HEK293 (cell line): Measurements from ENCODE around the gene TRPV5.
A peak's percentile ranks its signal among the peaks of the same experiment; 100 is the strongest.

Source experiments
- CTCF ChIA-PET: fragments of 350-600 bp; formaldehyde crosslinking; extraction: SDS; loops from one replicate; lab custom pipeline; 2021; ENCODE audit warnings: antibody characterized with exemption; lab: Yijun Ruan, JAX
- POLR2A ChIA-PET: fragments of 300-600 bp; formaldehyde crosslinking; extraction: SDS; loops from one replicate; lab custom pipeline; 2020; ENCODE audit warnings: antibody characterized with exemption, inconsistent platforms; lab: Yijun Ruan, JAX
- H3K27ac ChIP-seq: fragments of 200-500 bp; sonication (Bioruptor generic); 2 replicates; pipeline ENCODE4 v1.5.1; 2014; ENCODE audit warnings: low read depth, low read length, control low read depth, inconsistent platforms; ENCODE audit errors: extremely low read depth
- H3K36me3 ChIP-seq, 2 experiments: fragments of 200-500 bp in 1 of 2; sonication (Bioruptor generic) in 1 of 2; 1 replicate in 1 of 2; 2 replicates in 1 of 2; pipeline ENCODE4 v1.5.1; 2014 to 2017; ENCODE audit warnings: inconsistent platforms in 2 of 2, low read length in 2 of 2; ENCODE audit not compliant: control insufficient read depth in 2 of 2, insufficient read depth in 1 of 2
- H3K4me1 ChIP-seq: fragments of 200-500 bp; sonication (Bioruptor generic); 2 replicates; pipeline ENCODE4 v1.5.1; 2014; ENCODE audit warnings: mild to moderate bottlenecking, low read length, inconsistent platforms; ENCODE audit not compliant: control insufficient read depth, insufficient read depth
- H3K4me3 ChIP-seq: 2 replicates; pipeline ENCODE4 v1.5.1; 2011; ENCODE audit warnings: low read depth, mild to moderate bottlenecking, control low read depth, low read length, moderate library complexity
- H3K9me3 ChIP-seq: fragments of 200-500 bp; sonication (Bioruptor generic); 2 replicates; pipeline ENCODE4 v1.5.1; 2014; ENCODE audit warnings: low read depth, low read length, inconsistent platforms; ENCODE audit not compliant: control insufficient read depth, insufficient read depth
- GLI4 ChIP-seq: fragments of 450-650 bp; formaldehyde crosslinking; IDR thresholded peaks from 2 replicates; pipeline ENCODE4 v1.5.1; 2016; ENCODE audit warnings: missing biosample characterization, missing genetic modification characterization
- GLIS2 ChIP-seq: fragments of 450-650 bp; formaldehyde crosslinking; IDR thresholded peaks from 2 replicates; pipeline ENCODE4 v1.5.1; 2016; ENCODE audit warnings: missing biosample characterization, missing genetic modification characterization
- SP2 ChIP-seq: fragments of 450-650 bp; formaldehyde crosslinking; IDR thresholded peaks from 2 replicates; pipeline ENCODE4 v1.5.1; 2016; ENCODE audit warnings: missing biosample characterization, missing genetic modification characterization
- ZBTB20 ChIP-seq: fragments of 450-650 bp; formaldehyde crosslinking; IDR thresholded peaks from 2 replicates; pipeline ENCODE4 v1.5.1; 2016; ENCODE audit warnings: missing biosample characterization, missing genetic modification characterization
- ZBTB21 ChIP-seq: fragments of 450-650 bp; formaldehyde crosslinking; IDR thresholded peaks from 2 replicates; pipeline ENCODE4 v1.5.1; 2017; ENCODE audit warnings: missing biosample characterization, missing genetic modification characterization
- ZNF10 ChIP-seq: fragments of 450-650 bp; formaldehyde crosslinking; IDR thresholded peaks from 2 replicates; pipeline ENCODE4 v1.5.1; 2017; ENCODE audit warnings: missing biosample characterization, missing genetic modification characterization
- ZNF214 ChIP-seq: fragments of 450-650 bp; formaldehyde crosslinking; IDR thresholded peaks from 2 replicates; pipeline ENCODE4 v1.5.1; 2017; ENCODE audit warnings: missing biosample characterization, mild to moderate bottlenecking, missing genetic modification characterization, borderline replicate concordance
- ZNF324 ChIP-seq: fragments of 450-650 bp; formaldehyde crosslinking; IDR thresholded peaks from 2 replicates; pipeline ENCODE4 v1.5.1; 2016; ENCODE audit warnings: missing biosample characterization, missing genetic modification characterization
- ZNF654 ChIP-seq: fragments of 450-650 bp; formaldehyde crosslinking; IDR thresholded peaks from 2 replicates; pipeline ENCODE4 v1.5.1; 2016; ENCODE audit warnings: low read depth, missing biosample characterization, missing genetic modification characterization
- ZNF670 ChIP-seq: fragments of 450-650 bp; formaldehyde crosslinking; IDR thresholded peaks from 2 replicates; pipeline ENCODE4 v1.5.1; 2016; ENCODE audit warnings: missing biosample characterization, missing genetic modification characterization, low read depth
- ZNF707 ChIP-seq: fragments of 450-650 bp; formaldehyde crosslinking; IDR thresholded peaks from 2 replicates; pipeline ENCODE4 v1.5.1; 2016; ENCODE audit warnings: missing biosample characterization, missing genetic modification characterization
- ZNF747 ChIP-seq: fragments of 450-650 bp; formaldehyde crosslinking; IDR thresholded peaks from 2 replicates; pipeline ENCODE4 v1.5.1; 2016; ENCODE audit warnings: missing biosample characterization, missing genetic modification characterization
- ZNF837 ChIP-seq: fragments of 450-650 bp; formaldehyde crosslinking; IDR thresholded peaks from 2 replicates; pipeline ENCODE4 v1.5.1; 2016; ENCODE audit warnings: missing biosample characterization, missing genetic modification characterization
- TF ChIP-seq, protein P1 (sequence below): fragments of 450-650 bp; formaldehyde crosslinking; IDR thresholded peaks from 2 replicates; pipeline ENCODE4 v1.5.1; 2016; ENCODE audit warnings: missing biosample characterization, missing genetic modification characterization
- TF ChIP-seq, protein P2 (sequence below): fragments of 450-650 bp; formaldehyde crosslinking; IDR thresholded peaks from 2 replicates; pipeline ENCODE4 v1.5.1; 2016; ENCODE audit warnings: missing biosample characterization, missing genetic modification characterization
- TF ChIP-seq, protein P3 (sequence below): fragments of 450-650 bp; formaldehyde crosslinking; conservative IDR thresholded peaks from 2 replicates; pipeline ENCODE4 v1.5.1; 2016; ENCODE audit warnings: low read depth, missing biosample characterization, missing genetic modification characterization
- TF ChIP-seq, protein P4 (sequence below): fragments of 450-650 bp; formaldehyde crosslinking; IDR thresholded peaks from 2 replicates; pipeline ENCODE4 v1.5.1; 2016; ENCODE audit warnings: missing biosample characterization, missing genetic modification characterization

TRPV5 gene

DNA sequence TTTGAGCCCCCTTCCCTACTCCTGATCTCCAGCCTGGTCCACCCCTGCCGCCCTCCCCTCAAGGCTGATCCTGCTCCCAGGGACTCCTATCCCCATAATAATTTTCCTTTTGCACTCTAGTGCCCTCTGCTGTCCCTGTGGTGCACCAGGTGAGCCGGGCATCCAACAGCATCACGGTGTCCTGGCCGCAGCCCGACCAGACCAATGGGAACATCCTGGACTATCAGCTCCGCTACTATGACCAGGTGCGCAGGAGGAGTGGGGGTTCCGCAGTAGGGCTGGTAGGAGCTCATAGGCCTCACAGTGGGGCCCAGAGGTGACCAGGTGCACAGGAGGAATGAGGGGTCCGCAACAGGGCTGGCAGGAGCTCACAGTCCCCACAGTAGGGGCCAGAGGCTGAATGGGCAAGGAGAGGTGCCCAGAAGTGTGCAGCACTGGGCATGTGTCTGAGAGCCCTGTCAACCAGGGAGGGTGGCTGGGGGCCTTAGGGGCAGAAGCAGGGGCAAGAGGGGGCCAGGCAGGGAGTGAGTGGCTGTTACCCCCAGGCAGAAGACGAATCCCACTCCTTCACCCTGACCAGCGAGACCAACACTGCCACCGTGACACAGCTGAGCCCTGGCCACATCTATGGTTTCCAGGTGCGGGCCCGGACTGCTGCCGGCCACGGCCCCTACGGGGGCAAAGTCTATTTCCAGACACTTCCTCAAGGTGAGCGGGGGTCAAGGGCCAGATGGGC, 67.0 kb downstream of the TRPV5 start:
- peaks cover 0 to 13% of the 10 kb centered on the region in 2 experiments; a peak in 1 of 3 replicates for H3K36me3 ChIP-seq
- ChIA-PET POLR2A (no interaction called here), CTCF (interaction anchor here (0.5 to 2.9 kb wide), 20 partner anchors 8 to 455 kb away, joined by 3 to 18 read pairs (median 4); partner anchors contain the start of gene EPHB6)
- H3K4me1 ChIP-seq: no peaks in the 10 kb centered on the region
- H3K9me3 ChIP-seq: no peaks in the 10 kb centered on the region
- H3K4me3 ChIP-seq: no peak overlapping the region
- TF ChIP-seq, protein P1, sequence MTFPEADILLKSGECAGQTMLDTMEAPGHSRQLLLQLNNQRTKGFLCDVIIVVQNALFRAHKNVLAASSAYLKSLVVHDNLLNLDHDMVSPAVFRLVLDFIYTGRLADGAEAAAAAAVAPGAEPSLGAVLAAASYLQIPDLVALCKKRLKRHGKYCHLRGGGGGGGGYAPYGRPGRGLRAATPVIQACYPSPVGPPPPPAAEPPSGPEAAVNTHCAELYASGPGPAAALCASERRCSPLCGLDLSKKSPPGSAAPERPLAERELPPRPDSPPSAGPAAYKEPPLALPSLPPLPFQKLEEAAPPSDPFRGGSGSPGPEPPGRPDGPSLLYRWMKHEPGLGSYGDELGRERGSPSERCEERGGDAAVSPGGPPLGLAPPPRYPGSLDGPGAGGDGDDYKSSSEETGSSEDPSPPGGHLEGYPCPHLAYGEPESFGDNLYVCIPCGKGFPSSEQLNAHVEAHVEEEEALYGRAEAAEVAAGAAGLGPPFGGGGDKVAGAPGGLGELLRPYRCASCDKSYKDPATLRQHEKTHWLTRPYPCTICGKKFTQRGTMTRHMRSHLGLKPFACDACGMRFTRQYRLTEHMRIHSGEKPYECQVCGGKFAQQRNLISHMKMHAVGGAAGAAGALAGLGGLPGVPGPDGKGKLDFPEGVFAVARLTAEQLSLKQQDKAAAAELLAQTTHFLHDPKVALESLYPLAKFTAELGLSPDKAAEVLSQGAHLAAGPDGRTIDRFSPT: no peak
- 0 out of 2 replicates have a peak, but pooled peaks have one; percentile 23 for TF ChIP-seq ZNF654
- TF ChIP-seq, protein P2, sequence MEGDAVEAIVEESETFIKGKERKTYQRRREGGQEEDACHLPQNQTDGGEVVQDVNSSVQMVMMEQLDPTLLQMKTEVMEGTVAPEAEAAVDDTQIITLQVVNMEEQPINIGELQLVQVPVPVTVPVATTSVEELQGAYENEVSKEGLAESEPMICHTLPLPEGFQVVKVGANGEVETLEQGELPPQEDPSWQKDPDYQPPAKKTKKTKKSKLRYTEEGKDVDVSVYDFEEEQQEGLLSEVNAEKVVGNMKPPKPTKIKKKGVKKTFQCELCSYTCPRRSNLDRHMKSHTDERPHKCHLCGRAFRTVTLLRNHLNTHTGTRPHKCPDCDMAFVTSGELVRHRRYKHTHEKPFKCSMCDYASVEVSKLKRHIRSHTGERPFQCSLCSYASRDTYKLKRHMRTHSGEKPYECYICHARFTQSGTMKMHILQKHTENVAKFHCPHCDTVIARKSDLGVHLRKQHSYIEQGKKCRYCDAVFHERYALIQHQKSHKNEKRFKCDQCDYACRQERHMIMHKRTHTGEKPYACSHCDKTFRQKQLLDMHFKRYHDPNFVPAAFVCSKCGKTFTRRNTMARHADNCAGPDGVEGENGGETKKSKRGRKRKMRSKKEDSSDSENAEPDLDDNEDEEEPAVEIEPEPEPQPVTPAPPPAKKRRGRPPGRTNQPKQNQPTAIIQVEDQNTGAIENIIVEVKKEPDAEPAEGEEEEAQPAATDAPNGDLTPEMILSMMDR (tag by site-specific recombination): peak; percentile 38; the same call in 1 of the 2 replicates
- TF ChIP-seq, all 188 proteins: peak for 2
- no peak overlapping the region for H3K27ac ChIP-seq

DNA sequence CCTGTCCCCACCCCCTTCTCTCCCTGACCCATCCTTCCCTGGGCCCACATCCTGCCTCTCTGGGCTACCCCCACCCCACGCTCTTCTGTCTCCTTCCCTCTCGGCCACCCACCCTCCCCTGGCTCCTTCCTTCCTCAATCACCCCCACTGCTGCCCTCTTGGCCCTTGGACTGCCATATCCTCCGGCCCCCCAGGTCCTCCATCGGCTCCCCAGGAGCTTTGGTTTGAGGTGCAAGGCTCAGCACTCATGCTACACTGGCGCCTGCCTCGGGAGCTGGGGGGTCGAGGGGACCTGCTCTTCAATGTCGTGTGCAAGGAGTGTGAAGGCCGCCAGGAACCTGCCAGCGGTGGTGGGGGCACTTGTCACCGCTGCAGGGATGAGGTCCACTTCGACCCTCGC, 67.8 kb downstream of the TRPV5 start:
- Histone ChIP-seq H3K4me3 (no peak overlapping the region), H3K36me3 (peaks cover 0 to 9% of the 10 kb centered on the region in 2 experiments; a peak in 1 of 3 replicates), H3K4me1 (no peaks in the 10 kb centered on the region), H3K9me3 (no peaks in the 10 kb centered on the region), H3K27ac (no peak overlapping the region)
- CTCF ChIA-PET: interaction anchor here (0.6 to 2.9 kb wide), 17 partner anchors 8 to 405 kb away, joined by 3 to 18 read pairs (median 3); partner anchors contain the start of gene EPHB6
- POLR2A ChIA-PET: no interaction called here
- no peak for TF ChIP-seq ZBTB21 (tag by site-specific recombination)
- no peak for TF ChIP-seq ZNF837 (tag by site-specific recombination)
- TF ChIP-seq, protein P3, sequence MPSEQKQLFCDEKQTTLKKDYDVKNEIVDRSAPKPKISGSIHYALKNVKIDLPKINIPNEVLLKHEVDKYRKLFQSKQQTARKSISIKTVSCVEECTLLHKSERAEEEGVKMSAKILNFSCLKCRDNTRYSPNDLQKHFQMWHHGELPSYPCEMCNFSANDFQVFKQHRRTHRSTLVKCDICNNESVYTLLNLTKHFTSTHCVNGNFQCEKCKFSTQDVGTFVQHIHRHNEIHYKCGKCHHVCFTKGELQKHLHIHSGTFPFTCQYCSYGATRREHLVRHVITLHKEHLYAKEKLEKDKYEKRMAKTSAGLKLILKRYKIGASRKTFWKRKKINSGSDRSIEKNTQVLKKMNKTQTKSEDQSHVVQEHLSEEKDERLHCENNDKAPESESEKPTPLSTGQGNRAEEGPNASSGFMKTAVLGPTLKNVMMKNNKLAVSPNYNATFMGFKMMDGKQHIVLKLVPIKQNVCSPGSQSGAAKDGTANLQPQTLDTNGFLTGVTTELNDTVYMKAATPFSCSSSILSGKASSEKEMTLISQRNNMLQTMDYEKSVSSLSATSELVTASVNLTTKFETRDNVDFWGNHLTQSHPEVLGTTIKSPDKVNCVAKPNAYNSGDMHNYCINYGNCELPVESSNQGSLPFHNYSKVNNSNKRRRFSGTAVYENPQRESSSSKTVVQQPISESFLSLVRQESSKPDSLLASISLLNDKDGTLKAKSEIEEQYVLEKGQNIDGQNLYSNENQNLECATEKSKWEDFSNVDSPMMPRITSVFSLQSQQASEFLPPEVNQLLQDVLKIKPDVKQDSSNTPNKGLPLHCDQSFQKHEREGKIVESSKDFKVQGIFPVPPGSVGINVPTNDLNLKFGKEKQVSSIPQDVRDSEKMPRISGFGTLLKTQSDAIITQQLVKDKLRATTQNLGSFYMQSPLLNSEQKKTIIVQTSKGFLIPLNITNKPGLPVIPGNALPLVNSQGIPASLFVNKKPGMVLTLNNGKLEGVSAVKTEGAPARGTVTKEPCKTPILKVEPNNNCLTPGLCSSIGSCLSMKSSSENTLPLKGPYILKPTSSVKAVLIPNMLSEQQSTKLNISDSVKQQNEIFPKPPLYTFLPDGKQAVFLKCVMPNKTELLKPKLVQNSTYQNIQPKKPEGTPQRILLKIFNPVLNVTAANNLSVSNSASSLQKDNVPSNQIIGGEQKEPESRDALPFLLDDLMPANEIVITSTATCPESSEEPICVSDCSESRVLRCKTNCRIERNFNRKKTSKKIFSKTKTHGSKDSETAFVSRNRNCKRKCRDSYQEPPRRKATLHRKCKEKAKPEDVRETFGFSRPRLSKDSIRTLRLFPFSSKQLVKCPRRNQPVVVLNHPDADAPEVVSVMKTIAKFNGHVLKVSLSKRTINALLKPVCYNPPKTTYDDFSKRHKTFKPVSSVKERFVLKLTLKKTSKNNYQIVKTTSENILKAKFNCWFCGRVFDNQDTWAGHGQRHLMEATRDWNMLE: no peak
- no peak for TF ChIP-seq ZNF747 (tag by site-specific recombination)
- TF ChIP-seq, protein P4, sequence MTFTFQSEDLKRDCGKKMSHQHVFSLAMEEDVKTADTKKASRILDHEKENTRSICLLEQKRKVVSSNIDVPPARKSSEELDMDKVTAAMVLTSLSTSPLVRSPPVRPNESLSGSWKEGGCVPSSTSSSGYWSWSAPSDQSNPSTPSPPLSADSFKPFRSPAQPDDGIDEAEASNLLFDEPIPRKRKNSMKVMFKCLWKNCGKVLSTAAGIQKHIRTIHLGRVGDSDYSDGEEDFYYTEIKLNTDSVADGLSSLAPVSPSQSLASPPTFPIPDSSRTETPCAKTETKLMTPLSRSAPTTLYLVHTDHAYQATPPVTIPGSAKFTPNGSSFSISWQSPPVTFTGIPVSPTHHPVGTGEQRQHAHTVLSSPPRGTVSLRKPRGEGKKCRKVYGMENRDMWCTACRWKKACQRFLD: no peak
- no peak for TF ChIP-seq ZNF10 (tag by site-specific recombination)
- TF ChIP-seq GLIS2 (tag by site-specific recombination): no peak
- TF ChIP-seq ZNF214 (tag by site-specific recombination): no peak
- TF ChIP-seq GLI4 (tag by site-specific recombination): no peak
- TF ChIP-seq ZBTB20: no peak
- no peak for TF ChIP-seq ZNF324 (tag by site-specific recombination)
- no peak for TF ChIP-seq SP2
- TF ChIP-seq ZNF670 (tag by site-specific recombination): no peak
- no peak for TF ChIP-seq ZNF707
